GM10847 (cell line): ENCODE measurements around the gene TSPAN9.

Source experiments
- POLR2A ChIP-seq: IDR thresholded peaks from 2 replicates; pipeline ENCODE4 v1.6.1; 2011; ENCODE audit not compliant: insufficient read length; ENCODE audit errors: extremely low read depth

TSPAN9 gene

GRCh38 chr12:3145546-3146310 lies 68.5 kb downstream of the TSPAN9 start:
- TF ChIP-seq POLR2A: no peak

GRCh38 chr12:3147260-3147659 lies 70.1 kb downstream of the TSPAN9 start:
- TF ChIP-seq POLR2A: no peak

- no peak for TF ChIP-seq POLR2A
Measured at GRCh38 chr12:3148366-3149000, 71.3 kb downstream of the TSPAN9 start.

DNA sequence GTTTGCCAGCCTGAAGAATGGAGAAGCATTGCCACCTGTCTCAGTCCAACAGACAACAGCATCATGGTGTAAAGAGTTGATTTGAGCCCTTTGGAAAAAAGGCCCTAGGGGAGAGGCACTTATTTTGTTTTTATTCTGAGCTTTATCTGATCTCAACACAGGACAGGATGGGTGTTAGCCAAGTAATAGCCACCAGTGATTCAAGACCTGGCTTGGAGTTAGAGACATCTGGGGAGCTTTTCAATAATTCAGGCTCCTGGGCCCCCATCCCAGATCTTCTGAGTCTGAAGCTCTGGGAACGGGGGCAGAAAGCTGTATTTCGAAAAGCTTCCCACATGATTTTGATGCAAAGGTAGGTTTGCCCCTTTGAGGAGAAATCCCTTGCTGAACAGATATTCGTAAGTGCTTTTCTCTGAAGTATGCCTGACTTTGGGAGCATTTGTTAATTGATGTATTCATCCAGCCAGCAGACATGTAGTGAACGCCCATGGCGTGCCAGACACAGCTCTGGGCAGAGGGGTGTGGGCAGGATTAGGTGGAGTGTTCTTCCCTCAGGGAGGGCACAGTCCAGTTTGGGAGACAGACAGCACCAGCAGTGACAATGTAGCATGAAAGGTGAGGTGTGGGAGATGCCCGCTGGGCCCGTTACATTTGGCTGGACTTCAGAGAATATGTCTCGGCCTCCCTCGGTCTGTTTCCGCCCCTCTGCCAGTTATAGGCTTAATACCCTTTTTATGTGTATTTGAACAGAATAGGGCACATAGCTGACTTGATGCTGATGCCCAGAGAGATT lies 72.5 kb downstream of the TSPAN9 start:
- no peak for TF ChIP-seq POLR2A

- TF ChIP-seq POLR2A: no peak
Measured at GRCh38 chr12:3150308-3150670, 73.1 kb downstream of the TSPAN9 start.

GRCh38 chr12:3150931-3151835 lies 74.0 kb downstream of the TSPAN9 start:
- no peak for TF ChIP-seq POLR2A

DNA sequence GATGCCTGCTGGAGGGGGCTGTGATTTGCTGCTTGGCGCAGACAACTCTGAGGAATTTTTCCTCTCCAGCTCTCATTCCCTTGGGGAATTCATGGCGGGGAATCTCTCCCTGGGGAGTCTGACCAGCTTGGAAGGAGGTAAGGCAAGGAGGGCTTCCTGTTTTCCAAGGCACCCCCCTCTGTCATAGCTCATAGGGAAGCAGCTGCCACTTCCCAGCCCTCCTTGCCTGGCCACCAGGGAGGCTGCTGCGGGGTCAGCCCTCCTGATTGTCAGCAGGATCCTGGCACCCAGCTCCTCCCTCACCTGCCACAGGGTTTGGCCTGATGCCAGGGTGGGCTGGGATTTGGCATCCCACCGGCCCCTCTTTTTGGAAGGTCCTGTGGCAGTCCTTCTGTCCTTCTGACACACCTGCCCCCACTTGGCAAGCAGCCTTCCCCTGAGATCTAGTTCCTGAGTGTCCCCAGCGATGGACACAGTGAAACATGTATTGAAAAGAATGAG lies 74.9 kb downstream of the TSPAN9 start:
- no peak for TF ChIP-seq POLR2A

DNA sequence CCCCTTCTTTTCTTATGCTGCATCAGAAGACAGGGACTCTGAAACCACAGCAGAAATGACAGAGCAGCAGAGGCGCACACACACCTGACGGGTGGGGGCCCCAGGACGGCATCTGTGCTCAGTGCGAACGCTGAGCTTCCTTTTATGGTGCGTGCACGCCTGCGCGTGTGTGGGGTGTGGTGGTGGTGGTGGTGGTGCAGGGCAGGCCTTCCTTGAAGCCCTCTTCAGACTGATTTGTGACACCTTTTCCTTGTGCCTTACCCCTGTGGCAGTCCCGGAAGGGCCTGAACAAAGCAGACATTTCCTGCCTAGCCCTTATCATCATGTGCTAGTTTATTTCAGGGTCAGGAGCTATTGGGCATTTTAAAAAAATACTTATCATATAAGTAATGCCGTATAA lies 75.7 kb downstream of the TSPAN9 start:
- no peak for TF ChIP-seq POLR2A

DNA sequence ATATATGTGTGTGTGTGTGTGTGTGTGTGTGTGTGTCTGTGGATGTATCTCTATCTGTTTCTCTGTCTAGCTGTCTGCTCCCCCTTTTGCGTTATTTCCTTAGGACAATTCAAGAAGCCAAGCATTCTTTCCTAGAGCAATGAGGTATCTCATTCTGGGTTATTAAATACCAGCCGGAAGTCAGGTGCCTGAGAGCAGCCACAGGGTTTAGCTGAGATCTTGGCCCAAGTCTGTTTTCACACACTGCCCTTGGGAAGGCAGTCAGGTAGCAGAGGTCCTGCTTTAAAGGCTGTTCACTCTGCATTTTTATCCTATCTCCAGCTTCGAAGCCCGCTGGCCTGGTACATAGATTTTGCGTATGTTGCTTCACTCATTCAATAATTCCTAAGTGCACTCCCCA lies 76.8 kb downstream of the TSPAN9 start:
- no peak for TF ChIP-seq POLR2A

GRCh38 chr12:3155702-3156370 lies 78.7 kb downstream of the TSPAN9 start:
- TF ChIP-seq POLR2A: no peak

DNA sequence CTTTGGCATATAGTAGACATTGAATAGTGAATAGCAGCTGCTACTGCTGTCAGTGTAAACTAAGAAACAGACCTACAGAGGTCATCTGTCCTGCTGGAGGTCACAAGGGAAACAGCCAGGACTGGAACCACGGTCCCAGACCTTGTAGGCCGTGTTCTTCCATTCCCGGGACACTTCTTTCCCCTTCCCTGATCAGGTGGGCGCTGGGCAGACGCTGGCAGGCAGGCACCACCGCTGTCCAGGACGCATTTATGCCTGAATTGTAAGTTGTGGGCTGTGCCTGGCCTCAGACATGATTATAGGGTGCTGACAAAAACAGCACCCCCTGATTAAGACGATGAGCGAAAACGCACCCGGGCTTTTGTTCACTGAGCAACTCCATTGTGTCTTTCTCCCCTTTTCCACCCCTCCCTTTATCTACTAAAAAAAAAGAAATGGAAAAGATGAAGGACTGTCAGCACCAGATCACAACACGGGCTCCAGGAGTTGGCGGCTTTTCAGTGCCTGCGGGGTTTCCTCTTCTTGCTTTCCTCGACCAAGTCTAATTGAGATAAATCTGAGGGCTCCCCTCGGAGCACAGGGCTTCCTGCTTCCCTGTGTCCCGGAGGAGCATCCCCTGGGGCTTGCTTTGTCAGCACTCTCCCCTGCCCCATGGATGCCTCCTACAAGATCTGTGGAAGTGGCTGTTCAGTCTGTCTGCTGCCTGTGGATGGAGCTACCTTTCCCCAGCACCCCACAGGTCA lies 80.6 kb downstream of the TSPAN9 start:
- no peak for TF ChIP-seq POLR2A

GRCh38 chr12:3158851-3159465 lies 81.8 kb downstream of the TSPAN9 start:
- TF ChIP-seq POLR2A: no peak

DNA sequence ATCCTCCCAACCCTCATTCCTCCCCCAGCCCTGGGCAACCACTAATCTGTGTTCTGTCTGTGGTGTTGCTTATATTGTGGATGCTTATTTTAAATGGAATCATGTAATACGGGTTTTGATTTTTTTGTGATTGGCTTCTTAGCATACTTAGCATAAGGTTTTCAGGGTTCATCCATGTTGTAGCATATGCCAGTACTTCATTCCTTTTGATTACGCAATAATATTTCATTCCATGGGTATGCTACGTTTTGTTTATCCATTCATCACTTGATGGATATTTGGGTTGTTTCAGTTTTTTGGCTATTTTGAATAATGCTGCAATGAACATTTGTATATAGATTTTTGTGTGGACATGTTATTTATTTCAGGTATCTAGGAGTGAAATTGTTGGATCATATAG lies 82.9 kb downstream of the TSPAN9 start:
- no peak for TF ChIP-seq POLR2A
